Chondrocyte (in vitro differentiated cells): ENCODE data around the gene IL22RA1. TPM values are rescaled to one million over a fixed set of nuclear protein-coding genes. Genes with fewer than 3 reads are reported as not detected.

Experiments
- DNase-seq: peaks from one replicate; pipeline ENCODE4 v3.0.0; 2021; ENCODE audit warnings: mixed read lengths, low spot score
- H3K27ac Mint-ChIP-seq: one replicate; pipeline ENCODE4 v1.8.0; 2021; ENCODE audit warnings: mild to moderate bottlenecking, moderate library complexity, mixed read lengths; ENCODE audit not compliant: unreplicated experiment
- H3K27me3 Mint-ChIP-seq: 2 replicates; pipeline ENCODE4 v1.8.0; 2021; ENCODE audit warnings: low read depth, mixed read lengths
- H3K36me3 Mint-ChIP-seq: 2 replicates; pipeline ENCODE4 v1.8.0; 2021; ENCODE audit warnings: low read depth, mixed read lengths
- H3K4me1 Mint-ChIP-seq: 2 replicates; pipeline ENCODE4 v1.8.0; 2021; ENCODE audit warnings: low read depth, mild to moderate bottlenecking, mixed read lengths
- H3K4me3 Mint-ChIP-seq: one replicate; pipeline ENCODE4 v1.8.0; 2021; ENCODE audit warnings: mild to moderate bottlenecking, moderate library complexity, mixed read lengths; ENCODE audit not compliant: unreplicated experiment
- H3K9me3 Mint-ChIP-seq: 2 replicates; pipeline ENCODE4 v1.8.0; 2021; ENCODE audit warnings: low read depth, mixed read lengths
- CTCF ChIP-seq: fragments of 200-600 bp; sonication (generic); IDR thresholded peaks from 2 replicates; pipeline ENCODE4 v1.5.0; 2021; ENCODE audit warnings: antibody characterized with exemption, mild to moderate bottlenecking, moderate library complexity
- total RNA-seq: library from RNA; stranded (reverse); gene quantifications from 3 replicates; pipeline ENCODE4 v1.2.1, GENCODE V29; 2021

The IL22RA1 gene
- total RNA-seq, 1 donor from 2014 or later = not detected

- H3K36me3 Mint-ChIP-seq = no peaks in the 10 kb centered on the region
- no peaks in the 10 kb centered on the region for H3K27me3 Mint-ChIP-seq
- H3K4me3 Mint-ChIP-seq = no peak overlapping the region
- DNase-seq = no peak
- no peaks in the 10 kb centered on the region for H3K9me3 Mint-ChIP-seq
- no peak for TF ChIP-seq CTCF
- peaks cover 38% of the 10 kb centered on the region for H3K4me1 Mint-ChIP-seq
- peak overlapping the region; percentile 81 for H3K27ac Mint-ChIP-seq
Observed at GRCh38 chr1:24117722-24118409, 25.1 kb downstream of the IL22RA1 start.

GRCh38 chr1:24117132-24117531 lies 25.8 kb downstream of the IL22RA1 start:
- H3K27ac Mint-ChIP-seq = peak overlapping the region; percentile 81
- no peak overlapping the region for H3K4me3 Mint-ChIP-seq
- no peak for DNase-seq
- TF ChIP-seq CTCF = no peak
- no peaks in the 10 kb centered on the region for H3K36me3 Mint-ChIP-seq
- H3K9me3 Mint-ChIP-seq = no peaks in the 10 kb centered on the region
- no peaks in the 10 kb centered on the region for H3K27me3 Mint-ChIP-seq
- peaks cover 44% of the 10 kb centered on the region for H3K4me1 Mint-ChIP-seq

GRCh38 chr1:24114753-24115152 lies 28.2 kb downstream of the IL22RA1 start:
- Mint-ChIP-seq H3K4me3 (no peak overlapping the region), H3K4me1 (peaks cover 48% of the 10 kb centered on the region), H3K9me3 (no peaks in the 10 kb centered on the region), H3K27me3 (no peaks in the 10 kb centered on the region), H3K36me3 (no peaks in the 10 kb centered on the region), H3K27ac (no peak overlapping the region)
- DNase-seq = no peak
- TF ChIP-seq CTCF = no peak

GRCh38 chr1:24113641-24114033 lies 29.3 kb downstream of the IL22RA1 start:
- Mint-ChIP-seq H3K4me3 (no peak overlapping the region), H3K4me1 (peaks cover 47% of the 10 kb centered on the region), H3K27me3 (no peaks in the 10 kb centered on the region), H3K27ac (no peak overlapping the region), H3K9me3 (no peaks in the 10 kb centered on the region), H3K36me3 (no peaks in the 10 kb centered on the region)
- DNase-seq = peak; percentile 53
- TF ChIP-seq CTCF = no peak

- peak within 1 kb of the TSS; percentile 29 for H3K4me3 Mint-ChIP-seq
- DNase-seq = peak; percentile 88
Observed at GRCh38 chr1:24111996-24112779, 30.8 kb downstream of the IL22RA1 start, which contains the start of gene MYOM3. MYOM3 (minus strand) TSS chr1:24112135; CDS start chr1:24108636, 3,499 bp downstream.

More at GRCh38 chr1:24111996-24112779, 30.8 kb downstream of the IL22RA1 start, which contains the start of gene MYOM3:
- Mint-ChIP-seq H3K27me3 (no peaks in the 10 kb centered on the region), H3K9me3 (no peaks in the 10 kb centered on the region), H3K4me1 (peaks cover 46% of the 10 kb centered on the region), H3K36me3 (no peaks in the 10 kb centered on the region), H3K27ac (peak within 1 kb of the TSS; percentile 18)
- TF ChIP-seq CTCF = peak; percentile 82
